Activated CD8-positive, alpha-beta memory T cell treated with anti-CD3 and anti-CD28 coated beads for 36 hours (primary cell): ENCODE results near the gene PDZD4. TPM values are rescaled to one million over a fixed set of nuclear protein-coding genes. Genes with fewer than 3 reads are reported as not detected.

Experiments
- CTCF ChIA-PET: fragments of 350-600 bp; sonication (Branson Sonifier 250); formaldehyde crosslinking; loops from one replicate; lab custom pipeline; 2021; ENCODE audit warnings: antibody characterized with exemption; lab: Charles Lee
- POLR2A ChIA-PET: fragments of 350-600 bp; sonication (Branson Sonifier 250); formaldehyde crosslinking; loops from one replicate; lab custom pipeline; 2021; ENCODE audit warnings: antibody characterized with exemption; lab: Charles Lee
- total RNA-seq, 2 experiments: library from RNA; stranded (reverse); gene quantifications; one replicate each; pipeline ENCODE4 v1.2.3, GENCODE V29; 2021

The PDZD4 gene
- total RNA-seq, 2 experiments from 2014 or later, result 0.94 to 0.99 TPM

DNA sequence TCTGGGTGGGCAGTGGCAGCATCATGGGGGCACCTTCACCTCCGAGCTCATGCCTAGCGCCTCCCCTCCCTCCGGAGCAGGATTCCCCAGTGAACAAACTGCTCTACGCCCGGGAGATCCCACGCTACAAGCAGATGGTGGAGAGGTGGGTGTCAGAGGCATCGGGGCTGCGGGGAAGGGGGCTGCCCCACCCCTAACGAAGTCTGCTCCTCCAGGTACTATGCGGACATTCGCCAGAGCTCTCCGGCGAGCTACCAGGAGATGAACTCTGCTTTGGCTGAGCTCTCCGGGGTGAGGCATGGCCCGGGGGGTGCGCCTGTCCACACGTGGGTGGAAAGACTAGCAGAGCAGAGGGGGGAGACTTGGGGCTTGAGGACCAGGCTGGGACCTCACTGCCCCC, 52.2 kb downstream of the PDZD4 start:
- CTCF ChIA-PET, result no interaction called here
- POLR2A ChIA-PET, result no interaction called here

DNA sequence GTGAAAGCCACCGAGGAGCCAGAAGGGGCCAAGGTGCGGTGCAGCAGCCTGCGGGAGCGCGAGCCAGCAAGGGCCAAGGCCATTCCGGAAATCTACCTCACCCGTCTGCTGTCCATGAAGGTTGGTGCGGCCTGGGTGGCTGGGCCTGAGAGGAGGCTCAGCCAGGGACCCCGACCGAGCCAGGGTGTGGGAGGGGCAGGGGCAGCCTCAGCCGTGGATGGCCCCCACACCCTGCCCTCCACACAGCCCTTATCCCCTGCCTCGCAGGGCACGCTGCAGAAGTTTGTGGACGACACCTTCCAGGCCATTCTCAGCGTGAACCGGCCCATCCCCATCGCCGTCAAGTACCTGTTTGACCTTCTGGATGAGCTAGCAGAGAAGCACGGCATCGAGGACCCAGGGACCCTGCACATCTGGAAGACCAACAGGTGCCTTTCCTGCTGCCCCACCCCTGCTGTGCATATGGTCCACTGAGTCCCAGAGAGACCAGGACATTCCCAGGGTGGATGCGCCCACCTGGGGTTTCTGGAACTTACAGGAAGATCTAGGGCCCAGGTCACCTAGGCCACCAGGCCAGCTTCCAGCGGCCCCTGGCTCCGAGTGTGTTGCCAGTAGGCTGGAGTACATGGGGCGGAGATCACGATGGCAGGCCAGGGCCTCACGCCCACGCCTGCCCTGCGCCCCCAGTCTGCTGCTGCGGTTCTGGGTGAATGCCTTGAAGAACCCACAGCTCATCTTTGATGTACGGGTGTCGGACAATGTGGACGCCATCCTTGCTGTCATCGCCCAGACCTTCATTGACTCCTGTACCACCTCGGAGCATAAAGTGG, 52.9 kb downstream of the PDZD4 start:
- ChIA-PET POLR2A (no interaction called here), CTCF (interaction anchor here (0.6 kb wide), 1 partner anchor 23 kb away, joined by 3 read pairs; no protein-coding TSS in a partner anchor)

DNA sequence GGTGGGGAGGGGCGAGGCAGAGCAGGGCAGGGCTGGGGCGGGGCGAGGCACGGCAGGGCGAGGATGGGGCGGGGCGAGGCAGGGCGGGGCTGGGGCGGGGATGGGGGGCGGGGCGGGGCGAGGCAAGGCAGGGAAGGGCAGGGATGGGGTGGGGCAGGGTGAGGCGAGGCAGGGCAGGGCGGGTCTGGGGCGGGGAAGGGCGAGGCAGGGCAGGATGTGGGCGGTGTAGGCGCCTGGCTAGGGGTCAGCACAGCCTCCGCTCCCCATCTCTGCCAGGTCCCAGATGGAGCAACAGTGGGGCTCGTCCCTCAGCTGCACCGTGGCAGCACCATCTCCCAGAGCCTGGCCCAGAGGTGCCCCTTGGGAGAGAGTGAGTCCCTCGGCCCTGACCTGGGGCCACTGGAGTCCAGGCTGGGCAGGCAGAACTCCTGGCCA, 53.7 kb downstream of the PDZD4 start:
- ChIA-PET CTCF (no interaction called here), POLR2A (no interaction called here)

DNA sequence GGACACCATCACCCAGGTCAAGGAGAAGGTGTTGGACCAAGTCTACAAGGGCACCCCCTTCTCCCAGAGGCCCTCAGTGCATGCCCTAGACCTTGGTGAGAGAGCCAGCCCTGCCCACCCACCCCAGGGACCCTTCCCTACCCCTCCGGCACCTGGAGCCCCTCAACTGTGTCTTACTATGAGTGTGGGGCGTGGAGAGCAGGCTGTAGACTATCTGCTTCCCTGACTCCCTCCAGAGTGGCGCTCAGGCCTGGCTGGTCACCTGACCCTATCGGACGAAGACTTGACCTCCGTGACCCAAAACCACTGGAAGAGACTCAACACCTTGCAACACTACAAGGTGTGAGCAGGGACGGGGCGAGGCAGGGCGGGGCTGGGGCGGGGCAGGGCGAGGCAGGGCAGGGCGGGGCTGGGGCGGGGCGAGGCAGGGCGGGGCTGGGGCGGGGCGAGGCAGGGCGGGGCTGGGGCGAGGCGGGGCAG, 54.2 kb downstream of the PDZD4 start:
- CTCF ChIA-PET, result no interaction called here
- POLR2A ChIA-PET, result no interaction called here

DNA sequence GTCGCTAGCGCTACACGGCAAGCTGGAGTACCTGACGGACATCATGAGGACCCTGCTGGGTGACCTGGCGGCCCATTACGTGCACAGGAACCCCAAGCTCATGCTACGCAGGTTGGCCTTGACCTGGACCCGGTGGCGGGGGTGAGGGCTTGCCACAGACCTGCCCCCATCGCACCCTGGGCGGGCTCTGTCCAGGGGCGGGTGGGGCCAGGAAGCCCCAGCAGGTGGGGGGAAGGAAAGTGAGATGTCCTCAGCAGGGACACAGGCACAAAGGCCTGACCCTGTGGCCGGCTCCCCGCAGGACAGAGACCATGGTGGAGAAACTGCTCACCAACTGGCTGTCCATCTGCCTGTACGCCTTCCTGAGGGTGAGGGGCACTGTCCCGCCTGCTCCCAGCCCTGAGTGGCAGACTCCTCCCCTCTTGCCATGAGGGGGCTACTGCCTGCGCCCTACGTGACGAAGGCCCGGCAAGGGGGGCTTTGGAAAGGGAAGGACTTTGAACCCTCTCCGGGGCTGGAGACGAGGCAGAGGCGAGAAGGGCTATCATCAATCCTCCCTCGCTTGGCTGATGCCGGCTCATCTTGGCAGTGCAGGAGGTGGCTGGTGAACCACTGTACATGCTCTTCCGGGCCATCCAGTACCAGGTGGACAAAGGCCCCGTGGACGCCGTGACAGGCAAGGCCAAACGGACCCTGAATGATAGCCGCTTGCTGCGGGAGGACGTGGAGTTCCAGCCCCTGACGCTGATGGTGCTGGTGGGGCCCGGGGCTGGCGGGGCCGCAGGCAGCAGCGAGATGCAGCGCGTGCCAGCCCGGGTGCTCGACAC, 54.8 kb downstream of the PDZD4 start:
- CTCF ChIA-PET, result no interaction called here
- POLR2A ChIA-PET, result no interaction called here

DNA sequence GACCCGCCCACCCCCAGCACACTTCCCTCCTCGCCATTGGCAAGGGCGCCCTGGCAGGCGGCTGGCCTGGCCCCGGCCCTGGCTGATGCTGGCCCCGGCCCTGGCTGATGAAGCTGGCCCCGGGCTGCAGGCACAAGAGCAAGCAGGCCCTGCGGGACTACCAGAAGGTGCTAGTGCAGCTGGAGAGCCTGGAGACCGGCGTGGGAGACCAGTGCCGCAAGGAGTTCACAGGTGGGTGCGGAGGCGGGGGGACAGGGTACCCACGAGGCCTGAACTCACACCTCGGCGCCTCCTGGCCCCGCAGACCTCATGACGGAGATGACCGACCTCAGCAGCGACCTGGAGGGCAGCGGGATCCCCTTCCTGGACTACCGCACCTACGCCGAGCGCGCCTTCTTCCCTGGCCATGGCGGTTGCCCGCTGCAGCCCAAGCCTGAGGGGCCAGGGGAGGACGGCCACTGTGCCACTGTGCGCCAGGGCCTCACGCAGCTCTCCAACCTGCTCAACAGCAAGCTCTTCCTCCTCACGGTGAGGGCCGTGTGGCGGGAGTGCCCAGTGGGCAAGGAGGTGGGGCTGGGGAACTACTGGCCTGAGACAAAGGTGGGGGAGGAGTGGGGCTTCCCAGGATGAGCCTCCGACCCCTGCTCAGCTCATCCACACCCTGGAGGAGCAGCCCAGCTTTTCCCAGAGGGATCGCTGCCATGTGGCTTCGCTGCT, 55.6 kb downstream of the PDZD4 start:
- ChIA-PET POLR2A (no interaction called here), CTCF (no interaction called here)

DNA sequence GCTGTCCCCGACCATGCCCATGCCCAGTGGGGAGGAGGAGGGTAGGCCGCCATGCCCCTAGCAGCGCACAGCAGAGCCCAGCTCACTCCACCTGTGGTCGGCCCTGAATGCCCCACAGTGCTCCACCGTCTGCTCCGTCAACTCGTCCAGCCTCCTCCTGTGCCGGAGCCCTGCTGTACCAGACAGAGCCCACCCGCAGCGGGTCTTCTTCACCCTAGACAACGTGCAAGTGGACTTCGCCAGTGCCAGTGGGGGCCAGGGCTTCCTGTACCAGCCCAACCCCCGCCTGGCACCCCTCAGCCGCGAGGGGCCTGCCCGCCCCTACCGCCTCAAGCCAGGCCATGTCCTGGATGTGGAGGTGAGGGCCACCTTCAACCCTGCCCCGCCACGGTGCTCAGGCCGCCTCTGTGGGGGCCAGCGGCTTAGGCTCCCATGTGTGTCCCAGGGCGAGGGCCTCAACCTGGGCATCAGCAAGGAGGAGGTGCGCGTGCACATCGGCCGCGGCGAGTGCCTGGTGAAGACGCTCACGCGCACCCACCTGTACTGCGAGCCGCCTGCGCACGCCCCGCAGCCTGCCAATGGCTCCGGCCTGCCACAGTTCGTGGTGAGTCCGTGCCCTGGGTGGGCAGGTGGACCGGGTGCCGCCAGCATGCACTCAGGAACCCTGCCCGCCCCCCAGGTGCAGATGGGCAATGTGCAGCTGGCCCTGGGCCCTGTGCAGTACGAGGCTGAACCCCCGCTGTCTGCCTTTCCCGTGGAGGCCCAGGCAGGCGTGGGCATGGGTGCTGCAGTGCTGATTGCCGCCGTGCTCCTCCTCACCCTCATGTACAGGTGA, 56.4 kb downstream of the PDZD4 start:
- CTCF ChIA-PET, result no interaction called here

DNA sequence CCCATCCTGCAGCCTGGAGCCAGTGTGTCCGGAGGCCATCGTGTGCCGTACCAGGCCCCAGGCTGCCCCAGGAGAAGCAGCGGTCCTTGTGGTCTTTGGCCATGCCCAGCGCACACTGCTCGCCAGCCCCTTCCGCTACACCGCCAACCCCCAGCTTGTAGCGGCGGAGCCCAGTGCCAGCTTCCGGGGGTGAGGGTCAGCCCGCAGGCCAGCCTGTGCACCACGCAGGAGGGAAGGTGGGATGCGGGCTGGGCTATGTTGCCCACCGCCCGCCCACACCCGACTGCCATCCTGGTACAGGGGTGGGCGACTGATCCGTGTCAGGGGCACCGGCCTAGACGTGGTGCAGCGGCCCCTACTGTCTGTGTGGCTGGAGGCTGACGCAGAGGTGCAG, 57.1 kb downstream of the PDZD4 start:
- ChIA-PET POLR2A (no interaction called here), CTCF (no interaction called here)

More for the DNA sequence above, 56.4 kb downstream of the PDZD4 start:
- POLR2A ChIA-PET, result no interaction called here

DNA sequence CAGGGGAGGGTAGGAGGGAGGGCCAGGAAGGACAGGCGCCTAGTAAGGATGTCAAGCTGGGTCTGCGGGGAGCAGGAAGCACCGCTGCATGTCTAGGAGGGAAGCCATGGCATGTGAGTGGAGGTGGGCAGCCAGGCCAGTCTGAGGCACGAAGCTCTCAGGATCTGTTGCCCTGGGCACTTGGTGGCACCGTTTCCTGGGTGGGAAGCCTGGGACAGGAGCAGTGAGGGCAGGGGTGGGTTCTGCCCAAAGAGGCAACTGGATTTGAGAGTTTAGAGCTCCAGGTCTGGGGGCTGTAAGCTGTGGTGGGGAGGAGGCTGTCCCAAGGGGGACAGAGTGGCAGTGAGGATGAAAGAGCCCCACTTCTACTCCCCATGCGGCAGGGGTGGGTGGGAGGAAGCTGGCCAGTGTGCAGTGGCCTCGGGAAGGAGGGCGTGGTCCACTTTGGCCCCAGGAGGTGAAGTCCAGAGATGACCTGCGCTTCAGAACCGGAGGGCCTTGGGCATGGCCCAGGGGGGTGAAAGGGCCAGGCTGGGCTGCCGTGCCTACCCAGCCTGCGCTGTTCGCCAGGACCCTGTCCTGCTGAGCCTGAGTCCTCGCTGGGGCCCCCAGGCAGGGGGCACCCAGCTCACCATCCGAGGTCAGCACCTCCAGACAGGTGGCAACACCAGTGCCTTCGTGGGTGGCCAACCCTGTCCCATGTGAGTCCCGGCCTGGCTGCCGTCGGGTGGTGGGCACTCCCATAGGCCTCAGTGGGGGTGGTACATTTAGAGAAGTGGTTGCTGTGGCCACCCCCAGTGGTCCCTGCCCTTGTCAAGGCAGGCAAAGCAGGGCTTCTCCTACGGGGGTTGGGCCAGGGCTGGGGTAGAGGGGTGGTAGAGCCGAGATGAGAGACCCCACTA, 57.8 kb downstream of the PDZD4 start:
- POLR2A ChIA-PET, result no interaction called here
- CTCF ChIA-PET, result no interaction called here

DNA sequence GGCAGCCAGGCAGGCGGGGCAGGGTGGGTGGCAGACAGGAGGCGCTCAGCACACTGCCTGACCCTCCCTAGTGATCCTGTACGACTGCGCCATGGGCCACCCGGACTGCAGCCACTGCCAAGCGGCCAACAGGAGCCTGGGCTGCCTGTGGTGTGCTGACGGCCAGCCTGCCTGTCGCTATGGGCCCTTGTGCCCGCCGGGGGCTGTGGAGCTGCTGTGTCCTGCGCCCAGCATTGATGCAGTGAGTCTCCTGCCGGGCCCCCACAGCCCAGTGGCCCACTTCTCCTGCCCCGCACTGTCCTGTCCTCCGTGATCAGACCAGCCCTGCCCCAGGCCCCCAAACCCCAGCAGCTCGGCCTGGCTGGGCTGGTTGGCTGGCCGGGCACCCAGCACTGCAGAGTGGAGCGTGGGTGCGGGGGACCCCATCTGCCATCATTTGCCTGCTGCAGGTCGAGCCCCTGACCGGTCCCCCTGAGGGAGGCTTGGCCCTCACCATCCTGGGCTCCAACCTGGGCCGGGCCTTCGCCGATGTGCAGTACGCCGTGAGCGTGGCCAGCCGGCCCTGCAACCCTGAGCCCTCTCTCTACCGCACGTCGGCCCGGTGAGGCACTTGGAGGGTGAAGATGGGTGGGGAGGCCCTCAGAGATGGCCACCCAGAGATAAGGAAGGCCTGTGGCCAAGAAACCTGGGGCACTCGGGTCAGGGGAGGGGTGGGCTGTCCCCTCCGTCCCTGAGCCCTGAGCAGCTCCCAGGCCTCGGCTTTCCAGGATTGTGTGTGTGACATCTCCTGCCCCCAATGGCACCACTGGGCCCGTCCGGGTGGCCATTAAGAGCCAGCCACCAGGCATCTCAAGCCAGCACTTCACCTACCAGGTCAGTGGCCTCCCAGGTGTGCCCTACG, 58.7 kb downstream of the PDZD4 start:
- POLR2A ChIA-PET, result no interaction called here
- CTCF ChIA-PET, result no interaction called here

DNA sequence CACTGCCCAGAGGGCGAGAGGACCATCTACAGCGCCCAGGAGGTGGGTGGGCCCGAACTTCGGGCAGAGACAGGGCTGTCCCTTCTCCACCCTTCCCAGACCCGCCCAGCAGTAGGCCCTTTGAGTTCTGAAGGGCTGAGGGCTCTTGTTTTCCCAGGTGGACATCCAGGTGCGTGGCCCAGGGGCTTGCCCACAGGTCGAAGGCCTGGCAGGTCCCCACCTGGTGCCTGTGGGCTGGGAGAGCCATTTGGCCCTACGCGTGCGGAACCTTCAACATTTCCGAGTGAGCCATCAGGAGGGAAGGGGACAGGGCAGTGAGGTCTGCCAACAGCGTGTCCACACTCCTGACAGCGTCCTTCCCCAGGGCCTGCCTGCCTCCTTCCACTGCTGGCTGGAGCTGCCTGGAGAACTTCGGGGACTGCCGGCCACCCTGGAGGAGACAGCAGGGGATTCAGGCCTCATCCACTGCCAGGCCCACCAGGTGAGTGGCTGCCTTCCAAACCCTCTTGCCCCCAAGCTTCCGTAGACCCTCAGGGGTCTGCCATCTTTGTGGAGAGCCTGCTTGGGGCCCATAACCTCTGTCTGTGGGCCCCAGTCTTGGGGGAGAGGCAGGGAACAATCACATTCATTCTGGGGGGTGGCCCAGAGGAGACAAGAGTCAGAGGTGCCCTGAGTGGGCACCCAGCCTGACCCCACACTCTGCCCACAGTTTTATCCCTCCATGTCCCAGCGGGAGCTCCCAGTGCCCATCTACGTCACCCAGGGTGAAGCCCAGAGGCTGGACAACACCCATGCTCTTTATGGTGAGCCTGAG, 59.5 kb downstream of the PDZD4 start:
- ChIA-PET CTCF (no interaction called here), POLR2A (no interaction called here)

DNA sequence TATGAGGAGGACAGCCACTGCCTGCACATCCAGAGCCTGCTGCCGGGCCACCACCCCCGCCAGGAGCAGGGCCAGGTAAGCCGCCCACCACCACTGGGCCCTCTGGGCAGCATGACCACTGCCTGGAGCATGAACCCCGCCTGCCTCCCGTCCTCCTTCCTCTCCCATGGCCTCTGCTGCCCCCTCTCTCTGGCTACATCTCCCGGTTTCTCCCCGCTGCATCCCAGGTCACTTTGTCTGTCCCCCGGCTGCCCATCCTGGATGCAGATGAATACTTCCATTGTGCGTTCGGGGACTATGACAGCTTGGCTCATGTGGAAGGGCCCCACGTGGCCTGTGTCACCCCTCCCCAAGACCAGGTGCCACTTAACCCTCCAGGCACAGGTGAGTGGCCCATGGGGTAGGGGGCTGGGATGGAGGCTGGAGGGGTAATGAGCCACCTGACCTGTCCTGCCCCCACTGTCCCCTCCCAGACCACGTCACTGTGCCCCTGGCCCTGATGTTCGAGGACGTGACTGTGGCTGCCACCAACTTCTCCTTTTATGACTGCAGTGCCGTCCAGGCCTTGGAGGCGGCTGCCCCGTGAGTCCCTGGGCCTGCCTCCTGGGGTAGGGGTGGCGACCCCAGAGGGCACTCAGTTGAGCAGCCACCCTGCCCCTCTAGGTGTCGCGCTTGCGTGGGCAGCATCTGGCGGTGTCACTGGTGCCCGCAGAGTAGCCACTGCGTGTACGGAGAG, 60.3 kb downstream of the PDZD4 start:
- POLR2A ChIA-PET, result no interaction called here
- CTCF ChIA-PET, result no interaction called here

DNA sequence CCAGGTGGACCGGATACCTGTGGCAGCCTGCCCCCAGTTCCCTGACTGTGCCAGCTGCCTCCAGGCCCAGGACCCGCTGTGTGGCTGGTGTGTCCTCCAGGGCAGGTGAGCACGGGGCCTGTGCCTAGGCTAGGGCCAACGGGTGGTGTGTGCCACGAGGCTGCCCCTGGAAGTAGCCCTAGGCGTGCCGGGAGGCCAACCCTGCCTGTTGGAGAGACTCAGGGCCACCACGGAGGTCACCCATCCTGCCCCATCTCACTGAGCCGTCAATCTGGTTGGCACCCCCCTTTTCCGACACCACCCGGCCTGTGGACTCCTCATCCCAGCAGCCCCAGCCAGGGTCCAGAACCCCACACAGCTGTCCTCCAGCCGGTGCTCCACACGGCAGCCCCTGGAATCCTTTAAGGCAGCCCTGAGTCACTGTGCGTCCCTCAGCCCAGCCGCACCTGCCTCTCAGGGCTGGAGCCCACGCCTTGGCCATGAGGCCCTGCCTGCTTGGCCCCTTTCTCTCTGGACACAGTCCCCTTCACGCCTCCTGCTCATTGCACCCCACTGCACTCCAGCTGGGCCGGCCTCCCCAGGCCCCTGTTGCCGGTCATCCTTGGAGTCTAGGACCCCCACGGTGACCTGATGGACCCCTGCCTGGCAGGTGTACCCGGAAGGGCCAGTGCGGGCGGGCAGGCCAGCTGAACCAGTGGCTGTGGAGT, 61.0 kb downstream of the PDZD4 start:
- ChIA-PET POLR2A (no interaction called here), CTCF (no interaction called here)

DNA sequence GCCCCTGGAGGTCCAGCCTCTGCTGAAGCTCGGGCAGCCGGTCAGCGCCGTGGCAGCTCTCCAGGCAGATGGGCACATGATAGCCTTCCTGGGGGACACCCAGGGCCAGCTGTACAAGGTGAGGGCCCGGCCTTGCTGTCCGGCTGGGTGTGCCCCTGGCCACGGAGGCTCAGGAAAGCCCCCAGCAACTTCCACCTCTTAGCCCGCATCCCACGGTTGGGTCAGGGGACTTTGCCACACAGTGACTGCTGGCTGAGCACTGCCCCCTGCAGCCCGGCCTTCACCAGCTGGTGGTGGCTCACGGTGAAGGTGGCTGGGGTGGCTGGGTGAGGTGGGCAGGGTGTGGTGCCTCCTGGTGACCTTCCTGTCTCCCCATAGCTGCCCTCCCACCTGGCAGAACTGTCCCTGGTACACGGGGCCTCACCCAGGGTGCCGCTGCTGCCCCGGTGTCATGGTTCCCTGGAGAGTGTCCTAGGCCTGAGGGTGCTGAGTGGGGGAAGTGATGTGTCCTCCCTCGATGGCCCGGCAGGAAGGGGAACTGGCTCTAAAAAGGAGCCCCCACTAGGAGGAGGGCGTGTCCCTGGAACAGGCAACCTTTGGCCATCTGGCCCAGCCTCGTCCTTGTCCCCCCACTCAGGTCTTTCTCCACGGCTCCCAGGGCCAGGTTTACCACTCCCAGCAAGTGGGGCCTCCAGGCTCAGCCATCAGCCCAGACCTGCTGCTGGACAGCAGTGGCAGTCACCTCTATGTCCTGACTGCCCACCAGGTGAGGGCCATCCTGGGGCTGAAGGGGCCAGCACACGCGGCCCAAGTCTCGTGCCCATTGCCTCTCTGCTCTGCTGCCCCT, 61.8 kb downstream of the PDZD4 start:
- CTCF ChIA-PET, result no interaction called here
- POLR2A ChIA-PET, result interaction anchor here (0.5 kb wide), 1 partner anchor 639 kb away, joined by 4 read pairs; no protein-coding TSS in a partner anchor
